Central memory CD4-positive, alpha-beta T cell (primary cell): ENCODE results near the gene COPS8.

Source experiments
- DNase-seq: peaks from one replicate; pipeline ENCODE4 v3.0.0; 2022

Gene COPS8

GRCh38 chr2:237134321-237135230 is 48.9 kb downstream of the COPS8 start:
- no peak for DNase-seq

- no peak for DNase-seq
Observed at GRCh38 chr2:237136824-237137223, 51.1 kb downstream of the COPS8 start.

DNA sequence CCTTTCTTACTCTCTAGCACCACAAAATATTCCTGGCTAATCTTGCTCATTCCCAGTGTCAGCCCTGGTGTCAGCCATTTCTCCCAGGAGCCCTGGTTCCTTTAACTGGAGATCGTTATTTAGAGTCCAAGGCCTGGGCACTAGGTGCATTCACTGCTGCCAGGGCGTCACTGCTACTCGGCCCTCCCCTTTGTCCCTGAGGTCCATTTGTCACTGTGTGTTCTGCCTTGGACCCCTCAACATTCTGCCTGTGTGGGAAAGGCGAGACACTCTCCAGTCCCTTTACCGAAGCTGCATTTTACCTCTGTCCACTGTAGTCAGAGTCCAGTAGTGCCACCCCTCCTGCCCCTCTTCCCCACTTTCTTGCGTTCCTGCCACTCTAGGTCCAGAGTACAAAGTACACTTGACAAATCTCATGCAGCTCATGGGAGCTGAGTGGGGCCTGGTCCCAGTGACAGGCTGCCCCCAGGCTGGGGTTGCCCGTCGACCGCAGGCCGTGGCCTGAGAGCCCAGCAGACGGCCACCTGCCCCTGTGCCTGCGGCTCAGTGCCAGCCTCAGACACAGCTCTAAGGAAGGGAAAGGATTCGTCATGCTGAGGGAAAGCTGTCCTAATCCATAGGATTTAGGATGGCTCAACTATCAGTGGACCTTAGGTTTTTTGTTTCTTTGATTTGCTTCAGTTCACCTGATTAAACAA is 52.1 kb downstream of the COPS8 start:
- no peak for DNase-seq

DNA sequence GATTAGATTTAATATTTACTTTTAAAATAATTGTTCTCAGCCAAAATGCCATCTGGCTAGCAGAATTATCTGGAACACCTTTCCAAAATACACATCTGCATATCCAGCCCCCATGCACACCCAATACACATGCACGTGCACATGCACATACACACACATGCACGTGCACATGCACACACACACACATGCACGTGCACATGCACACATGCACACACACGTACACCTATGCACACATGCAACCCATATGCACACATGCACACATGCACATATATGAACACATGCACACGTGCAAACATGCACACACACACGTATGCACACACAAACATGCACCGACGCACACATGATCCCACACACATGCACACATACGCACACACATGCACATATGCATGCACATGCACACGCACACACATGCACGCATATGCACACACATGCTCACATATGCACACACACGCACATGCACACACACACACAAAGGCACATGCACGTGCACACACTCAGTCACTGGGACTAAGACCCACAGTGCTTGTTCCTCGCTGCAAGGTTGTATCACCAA is 53.5 kb downstream of the COPS8 start:
- no peak for DNase-seq

- no peak for DNase-seq
Observed at GRCh38 chr2:237140689-237141285, 55.1 kb downstream of the COPS8 start.

- no peak for DNase-seq
Observed at GRCh38 chr2:237141571-237142051, 55.9 kb downstream of the COPS8 start.

GRCh38 chr2:237143118-237143517 is 57.4 kb downstream of the COPS8 start:
- DNase-seq, result no peak

GRCh38 chr2:237143676-237144440 is 58.2 kb downstream of the COPS8 start:
- DNase-seq, result no peak

GRCh38 chr2:237144516-237144915 is 58.8 kb downstream of the COPS8 start:
- no peak for DNase-seq

GRCh38 chr2:237147317-237147716 is 61.6 kb downstream of the COPS8 start:
- DNase-seq, result no peak

DNA sequence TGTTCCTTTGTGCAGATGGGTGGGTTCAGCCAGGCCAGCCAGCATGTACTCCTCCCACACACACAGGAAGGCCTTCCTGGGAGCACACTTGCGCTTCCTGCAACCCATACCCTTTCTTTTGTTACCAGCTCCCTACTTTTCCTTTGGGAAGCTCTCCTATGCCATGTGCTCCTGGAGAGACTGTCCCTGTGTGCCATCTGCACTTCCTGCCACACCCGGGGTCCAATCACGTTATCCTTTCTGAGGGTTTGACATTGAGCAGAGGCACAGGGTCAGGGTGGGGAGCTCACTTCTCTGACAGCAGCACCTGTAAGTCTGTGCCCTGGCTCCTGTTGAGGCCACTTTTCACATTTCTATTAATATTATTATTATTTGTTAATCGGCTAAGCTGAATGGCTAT is 62.9 kb downstream of the COPS8 start:
- DNase-seq, result no peak

- DNase-seq, result no peak
Observed at GRCh38 chr2:237149425-237149824, 63.7 kb downstream of the COPS8 start.
